Epithelial cell of proximal tubule (primary cell): Measurements from ENCODE around the gene UQCC2. TPM values are rescaled to one million over a fixed set of nuclear protein-coding genes. Genes with fewer than 3 reads are reported as not detected.

Source experiments
- DNase-seq: peaks from one replicate; pipeline ENCODE4 v3.0.0-alpha.2; 2011; ENCODE audit warnings: low read depth
- H3K4me3 ChIP-seq: 2 replicates; pipeline ENCODE4 v1.5.1; 2011; ENCODE audit warnings: low read depth, mild to moderate bottlenecking, low read length
- CTCF ChIP-seq: conservative IDR thresholded peaks from 2 replicates; pipeline ENCODE4 v1.5.1; 2012; ENCODE audit warnings: low read depth, mild to moderate bottlenecking, low read length
- total RNA-seq: library from RNA; depleted of rRNA; stranded (reverse); fragments of >200 nt; gene quantifications from 2 replicates; pipeline ENCODE4 v1.2.3, GENCODE V29; 2015

The UQCC2 gene
- total RNA-seq, 1 donor from 2014 or later = 20.3 TPM

GRCh38 chr6:33726696-33727095 lies 15.2 kb upstream of the UQCC2 start:
- no peak overlapping the region for H3K4me3 ChIP-seq
- no peak for TF ChIP-seq CTCF
- no peak for DNase-seq

- H3K4me3 ChIP-seq = no peak overlapping the region
- TF ChIP-seq CTCF = no peak
- no peak for DNase-seq
Measured at GRCh38 chr6:33725891-33726673, 14.6 kb upstream of the UQCC2 start.

GRCh38 chr6:33725222-33725621 lies 13.7 kb upstream of the UQCC2 start:
- H3K4me3 ChIP-seq = no peak overlapping the region
- DNase-seq = no peak
- TF ChIP-seq CTCF = no peak

GRCh38 chr6:33724102-33725023 lies 12.9 kb upstream of the UQCC2 start:
- TF ChIP-seq CTCF = no peak
- no peak for DNase-seq
- no peak overlapping the region for H3K4me3 ChIP-seq

GRCh38 chr6:33723371-33724085 lies 12.0 kb upstream of the UQCC2 start:
- TF ChIP-seq CTCF = no peak
- H3K4me3 ChIP-seq = no peak overlapping the region

GRCh38 chr6:33722103-33722623 lies 10.7 kb upstream of the UQCC2 start:
- DNase-seq = no peak
- H3K4me3 ChIP-seq = no peak overlapping the region
- no peak for TF ChIP-seq CTCF

More at GRCh38 chr6:33723371-33724085, 12.0 kb upstream of the UQCC2 start:
- DNase-seq = no peak
